H1 (cell line): ENCODE measurements around the gene GRIK1.

ENCODE experiments used
- KDM1A ChIP-seq: fragments of 200-600, 300-600 bp; sonication (generic); IDR thresholded peaks from 2 replicates; pipeline ENCODE4 v1.7.1; 2016; ENCODE audit warnings: mild to moderate bottlenecking, low read length, borderline replicate concordance
- NANOG ChIP-seq: IDR thresholded peaks from 2 replicates; pipeline ENCODE4 v1.6.1; 2011; ENCODE audit warnings: low read length, low read depth, mild to moderate bottlenecking, inconsistent platforms; ENCODE audit not compliant: insufficient read depth, poor library complexity, severe bottlenecking
- POLR2A ChIP-seq, 2 experiments: IDR thresholded peaks; 1 replicate in 1 of 2; 2 replicates in 1 of 2; pipeline ENCODE4 v1.6.1; 2011; ENCODE audit warnings: low read depth in 2 of 2, low read length in 2 of 2, mild to moderate bottlenecking in 2 of 2; ENCODE audit errors: control extremely low read depth in 1 of 2
- RAD21 ChIP-seq, 2 experiments: IDR thresholded peaks in 1 of 2; conservative IDR thresholded peaks in 1 of 2; 2 replicates each; pipeline ENCODE4 v1.6.1; 2011; ENCODE audit warnings: low read depth in 2 of 2, low read length in 2 of 2, improper control_type of control experiment in 1 of 2, inconsistent platforms in 1 of 2, mild to moderate bottlenecking in 1 of 2, moderate library complexity in 1 of 2
- TF ChIP-seq, protein P1 (sequence below), 3 experiments: IDR thresholded peaks; 1 replicate in 2 of 3; 2 replicates in 1 of 3; pipeline versions ENCODE4 v1.5.1 to v1.6.1; 2011; ENCODE audit warnings: low read length in 3 of 3, mild to moderate bottlenecking in 3 of 3, inconsistent platforms in 2 of 3, low read depth in 1 of 3, moderate library complexity in 1 of 3; ENCODE audit not compliant: insufficient read depth in 1 of 3; ENCODE audit errors: control extremely low read depth in 1 of 3

DNA sequence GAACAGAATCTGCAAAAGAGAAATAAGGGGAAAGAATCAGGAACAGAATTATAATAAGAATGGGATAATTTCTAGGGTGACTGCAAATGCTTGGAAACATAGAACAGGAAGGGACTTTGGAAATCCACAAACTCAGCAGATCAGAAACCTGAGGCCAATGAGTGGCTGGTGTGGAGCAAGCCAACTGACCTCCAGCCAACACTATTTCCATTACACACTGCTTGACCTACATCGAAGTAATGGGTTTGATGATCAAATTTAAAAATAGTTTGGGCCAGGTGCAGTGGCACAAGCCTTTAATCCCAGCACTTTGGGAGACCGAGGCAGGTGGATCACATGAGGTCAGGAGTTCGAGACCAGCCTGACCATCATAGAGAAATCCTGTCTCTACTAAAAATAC lies 284.9 kb downstream of the GRIK1 start:
- TF ChIP-seq NANOG (no peak), RAD21 (IDR thresholded peaks at IDR 0.05 in 1 of 2, conservative IDR thresholded peaks at IDR 0.05 in 1 of 2; ENCODE audit: low read depth in 2 of 2, low read length in 2 of 2) (no peak), POLR2A (IDR thresholded peaks at IDR 0.05; ENCODE audit: control extremely low read depth in 1 of 2, low read depth in 2 of 2, low read length in 2 of 2) (no peak), KDM1A (no peak)
- TF ChIP-seq, protein P1, sequence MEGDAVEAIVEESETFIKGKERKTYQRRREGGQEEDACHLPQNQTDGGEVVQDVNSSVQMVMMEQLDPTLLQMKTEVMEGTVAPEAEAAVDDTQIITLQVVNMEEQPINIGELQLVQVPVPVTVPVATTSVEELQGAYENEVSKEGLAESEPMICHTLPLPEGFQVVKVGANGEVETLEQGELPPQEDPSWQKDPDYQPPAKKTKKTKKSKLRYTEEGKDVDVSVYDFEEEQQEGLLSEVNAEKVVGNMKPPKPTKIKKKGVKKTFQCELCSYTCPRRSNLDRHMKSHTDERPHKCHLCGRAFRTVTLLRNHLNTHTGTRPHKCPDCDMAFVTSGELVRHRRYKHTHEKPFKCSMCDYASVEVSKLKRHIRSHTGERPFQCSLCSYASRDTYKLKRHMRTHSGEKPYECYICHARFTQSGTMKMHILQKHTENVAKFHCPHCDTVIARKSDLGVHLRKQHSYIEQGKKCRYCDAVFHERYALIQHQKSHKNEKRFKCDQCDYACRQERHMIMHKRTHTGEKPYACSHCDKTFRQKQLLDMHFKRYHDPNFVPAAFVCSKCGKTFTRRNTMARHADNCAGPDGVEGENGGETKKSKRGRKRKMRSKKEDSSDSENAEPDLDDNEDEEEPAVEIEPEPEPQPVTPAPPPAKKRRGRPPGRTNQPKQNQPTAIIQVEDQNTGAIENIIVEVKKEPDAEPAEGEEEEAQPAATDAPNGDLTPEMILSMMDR (IDR thresholded peaks at IDR 0.05; ENCODE audit: control extremely low read depth in 1 of 3, insufficient read depth in 1 of 3, low read depth in 1 of 3, low read length in 3 of 3) = no peak
